HCEC 1CT (cell line): ENCODE results near the gene KCNK16.

Source experiments
- DNase-seq: peaks from one replicate; pipeline ENCODE4 v3.0.0-alpha.2; 2017

Gene KCNK16

GRCh38 chr6:39273406-39273821 is 49.1 kb downstream of the KCNK16 start:
- no peak for DNase-seq

DNA sequence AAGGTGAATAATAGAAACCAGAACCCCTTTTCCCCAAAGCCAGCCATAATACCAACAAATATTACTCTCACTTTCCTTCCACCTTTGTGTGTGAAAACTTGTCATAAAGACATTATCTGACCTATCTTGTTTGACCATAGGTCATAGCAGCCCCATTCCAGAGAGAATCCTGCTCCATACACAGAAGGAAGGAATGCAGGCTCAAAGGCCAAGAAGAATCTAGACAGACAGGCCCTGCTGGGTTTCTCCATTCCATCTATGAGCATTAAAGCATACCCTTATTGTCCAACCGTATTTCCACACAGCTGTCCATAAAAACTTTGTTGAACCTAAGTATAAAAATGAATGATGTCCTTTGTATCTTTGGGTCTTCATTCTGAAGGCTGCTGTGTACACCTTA is 52.5 kb downstream of the KCNK16 start:
- DNase-seq: no peak

DNA sequence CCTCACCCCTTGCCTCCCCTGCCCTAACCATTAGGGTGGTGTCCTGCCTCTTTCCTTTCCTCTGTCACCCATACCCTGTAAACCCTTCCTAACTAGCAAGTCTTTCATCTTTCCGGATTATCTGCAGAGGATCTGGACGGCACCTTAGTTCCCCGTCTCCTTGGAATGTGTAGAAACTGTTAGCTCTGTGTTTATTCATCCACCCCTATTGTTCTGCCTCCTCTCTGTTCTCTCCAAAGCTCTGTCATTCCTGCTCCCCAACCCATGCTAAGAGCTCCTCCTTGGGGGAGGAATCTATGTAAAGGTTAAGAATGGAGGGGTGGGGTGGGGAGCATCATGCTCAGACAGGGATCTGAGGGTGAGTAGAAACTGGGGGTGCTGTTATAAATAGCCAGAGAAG is 53.8 kb downstream of the KCNK16 start:
- DNase-seq: no peak

DNA sequence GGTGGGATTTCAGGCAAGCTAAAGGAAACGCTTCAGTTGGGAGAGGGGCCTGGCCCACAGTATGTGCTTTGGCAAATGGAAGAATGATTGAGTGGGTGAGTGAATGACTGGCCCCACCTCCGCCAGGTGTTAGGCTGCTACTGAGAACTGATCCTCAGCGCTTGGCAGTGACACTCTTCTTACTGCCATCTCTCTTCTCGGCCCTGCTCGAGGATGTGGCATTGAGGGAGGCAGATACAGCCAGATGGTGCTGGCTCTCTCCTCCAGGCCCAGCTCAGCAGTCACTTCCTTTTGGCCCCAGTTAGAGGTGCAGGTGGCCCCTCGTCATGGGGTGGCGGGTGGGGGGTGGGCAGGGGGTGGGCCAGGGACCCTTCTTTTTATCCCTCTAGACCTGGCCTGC is 54.3 kb downstream of the KCNK16 start:
- DNase-seq: no peak

DNA sequence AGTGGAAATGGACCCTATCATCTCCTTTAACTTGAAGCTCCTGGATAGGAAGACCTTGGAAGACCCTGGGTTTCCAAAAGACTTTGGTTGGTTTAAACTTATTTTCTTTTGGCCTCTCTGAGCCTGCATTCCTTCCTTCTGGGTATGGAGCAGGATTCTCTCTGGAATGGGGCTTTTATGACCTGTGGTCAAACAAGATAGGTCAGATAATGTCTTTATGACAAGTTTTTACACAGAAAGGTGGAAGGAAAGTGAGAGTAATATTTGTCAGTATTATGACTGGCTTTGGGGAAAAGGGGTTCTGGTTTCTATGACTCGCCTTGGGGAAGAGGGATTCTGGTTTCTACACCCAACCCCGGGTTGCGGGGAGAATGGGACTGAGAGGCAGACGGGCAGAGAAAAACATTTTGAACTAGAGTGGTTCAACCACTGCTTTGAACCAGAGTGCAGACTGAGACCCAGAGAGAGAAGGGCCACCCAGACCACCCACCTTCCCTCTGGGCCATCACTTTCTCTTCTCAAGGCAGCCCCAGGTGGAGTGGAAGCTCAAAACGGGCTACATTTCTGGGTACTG is 55.6 kb downstream of the KCNK16 start:
- DNase-seq: no peak

DNA sequence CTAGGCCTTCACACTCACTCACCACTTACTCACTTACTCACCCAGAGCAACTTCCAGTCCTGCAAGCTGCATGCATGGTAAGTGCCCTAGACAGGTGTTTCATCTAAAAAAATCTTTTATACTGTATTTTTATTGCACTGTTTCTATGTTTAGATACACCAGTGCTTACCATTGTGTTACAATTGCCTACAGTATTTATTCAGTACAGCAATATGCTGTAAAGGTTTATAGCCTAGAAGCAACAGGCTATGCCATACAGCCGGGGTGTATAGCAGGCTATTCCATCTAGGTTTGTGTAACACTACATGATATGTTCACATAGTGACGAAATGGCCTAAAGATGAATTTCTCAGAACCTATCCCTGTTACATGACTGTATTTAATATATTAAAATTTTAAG is 56.1 kb downstream of the KCNK16 start:
- no peak for DNase-seq
